Keratinocyte (primary cell): ENCODE data around the gene PPP2R5C.

Source experiments
- EZH2 ChIP-seq: IDR thresholded peaks from one replicate; pipeline ENCODE4 v1.6.1; 2012; ENCODE audit warnings: inconsistent platforms, mild to moderate bottlenecking, low read length, moderate library complexity
- TF ChIP-seq, protein P1 (sequence below), 3 experiments: IDR thresholded peaks in 1 of 3; conservative IDR thresholded peaks in 1 of 3; optimal IDR thresholded peaks in 1 of 3; 2 replicates in 2 of 3; 3 replicates in 1 of 3; pipeline versions ENCODE3 to v1.5.1; 2011; ENCODE audit warnings: low read length in 3 of 3, mild to moderate bottlenecking in 3 of 3, moderate library complexity in 2 of 3, control low read depth in 1 of 3, inconsistent platforms in 1 of 3; ENCODE audit not compliant: insufficient read depth in 2 of 3; ENCODE audit errors: extremely low read depth in 1 of 3

DNA sequence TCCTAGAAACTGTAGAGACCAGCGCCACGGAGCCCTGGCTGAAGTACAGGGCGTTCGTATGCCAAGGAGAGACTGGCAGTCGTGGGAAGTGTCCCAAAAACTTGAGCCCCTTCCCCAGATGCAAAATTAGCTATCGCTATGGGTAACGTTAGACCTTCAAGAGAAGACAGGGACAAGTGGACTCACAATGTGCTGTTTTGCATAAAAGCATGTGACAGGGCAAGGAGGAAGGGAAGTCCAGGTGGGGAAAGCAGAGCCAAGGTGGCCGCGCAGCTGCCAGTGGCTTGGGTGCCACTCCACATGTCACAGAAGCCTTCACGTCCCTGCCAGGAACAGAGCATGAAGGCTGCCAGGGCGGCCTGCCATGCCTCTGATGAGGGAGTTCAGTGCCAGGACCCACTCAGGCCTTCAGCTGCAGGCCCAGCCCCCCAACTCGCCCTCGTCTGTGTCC, 141.6 kb downstream of the PPP2R5C start:
- TF ChIP-seq, protein P1, sequence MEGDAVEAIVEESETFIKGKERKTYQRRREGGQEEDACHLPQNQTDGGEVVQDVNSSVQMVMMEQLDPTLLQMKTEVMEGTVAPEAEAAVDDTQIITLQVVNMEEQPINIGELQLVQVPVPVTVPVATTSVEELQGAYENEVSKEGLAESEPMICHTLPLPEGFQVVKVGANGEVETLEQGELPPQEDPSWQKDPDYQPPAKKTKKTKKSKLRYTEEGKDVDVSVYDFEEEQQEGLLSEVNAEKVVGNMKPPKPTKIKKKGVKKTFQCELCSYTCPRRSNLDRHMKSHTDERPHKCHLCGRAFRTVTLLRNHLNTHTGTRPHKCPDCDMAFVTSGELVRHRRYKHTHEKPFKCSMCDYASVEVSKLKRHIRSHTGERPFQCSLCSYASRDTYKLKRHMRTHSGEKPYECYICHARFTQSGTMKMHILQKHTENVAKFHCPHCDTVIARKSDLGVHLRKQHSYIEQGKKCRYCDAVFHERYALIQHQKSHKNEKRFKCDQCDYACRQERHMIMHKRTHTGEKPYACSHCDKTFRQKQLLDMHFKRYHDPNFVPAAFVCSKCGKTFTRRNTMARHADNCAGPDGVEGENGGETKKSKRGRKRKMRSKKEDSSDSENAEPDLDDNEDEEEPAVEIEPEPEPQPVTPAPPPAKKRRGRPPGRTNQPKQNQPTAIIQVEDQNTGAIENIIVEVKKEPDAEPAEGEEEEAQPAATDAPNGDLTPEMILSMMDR (optimal IDR thresholded peaks at IDR 0.05 in 1 of 3, IDR thresholded peaks at IDR 0.05 in 1 of 3, conservative IDR thresholded peaks at IDR 0.05 in 1 of 3; ENCODE audit: extremely low read depth in 1 of 3, insufficient read depth in 2 of 3, low read length in 3 of 3), result no peak
- no peak for TF ChIP-seq EZH2
